ENCODE measurements around the gene PTGES3.
A peak's percentile ranks its signal among the peaks of the same experiment; 100 is the strongest.

Gene PTGES3

GRCh38 chr12:56645717-56646446 lies 42.2 kb downstream of the PTGES3 start, which contains the start of gene ATP5F1B:
Gene ATP5F1B, minus strand, starts transcription at chr12:56645984. Its CDS starts 21 bp downstream, at chr12:56645963.
- peak; percentile 96 for DNase-seq

- no peak for DNase-seq
Measured at GRCh38 chr12:56645201-56645716, 42.8 kb downstream of the PTGES3 start.

GRCh38 chr12:56644654-56645053 lies 43.4 kb downstream of the PTGES3 start:
- DNase-seq: no peak

- DNase-seq: no peak
Measured at GRCh38 chr12:56641219-56641618, 46.9 kb downstream of the PTGES3 start.

GRCh38 chr12:56637621-56638020 lies 50.5 kb downstream of the PTGES3 start:
- no peak for DNase-seq

- peak; percentile 96 for DNase-seq
Measured at GRCh38 chr12:56636675-56637540, 51.2 kb downstream of the PTGES3 start.

- DNase-seq: peak; percentile 92
Measured at GRCh38 chr12:56635806-56636674, 52.0 kb downstream of the PTGES3 start.

- DNase-seq: peak; percentile 89
Measured at GRCh38 chr12:56634837-56635791, 53.0 kb downstream of the PTGES3 start.

GRCh38 chr12:56634242-56634836 lies 53.7 kb downstream of the PTGES3 start:
- peak; percentile 70 for DNase-seq

- no peak for DNase-seq
Measured at GRCh38 chr12:56633468-56634241, 54.4 kb downstream of the PTGES3 start.

- DNase-seq: no peak
Measured at GRCh38 chr12:56632701-56633467, 55.2 kb downstream of the PTGES3 start.

- DNase-seq: peak; percentile 87
Measured at GRCh38 chr12:56631790-56632700, 56.0 kb downstream of the PTGES3 start.

- peak; percentile 95 for DNase-seq
Measured at GRCh38 chr12:56630180-56630632, 57.9 kb downstream of the PTGES3 start, which contains the start of gene BAZ2A. Gene BAZ2A, minus strand, starts transcription at chr12:56630326. Its CDS starts 12,796 bp downstream, at chr12:56617530.

- DNase-seq: peak; percentile 82
Measured at GRCh38 chr12:56629459-56630179, 58.5 kb downstream of the PTGES3 start.

GRCh38 chr12:56628671-56629458 lies 59.2 kb downstream of the PTGES3 start:
- peak; percentile 87 for DNase-seq

- no peak for DNase-seq
Measured at GRCh38 chr12:56626701-56627100, 61.4 kb downstream of the PTGES3 start.
